A549 (cell line): ENCODE measurements around the gene EXOC6. TPM values are rescaled to one million over a fixed set of nuclear protein-coding genes. Genes with fewer than 3 reads are reported as not detected.
A peak's percentile ranks its signal among the peaks of the same experiment; 100 is the strongest.

Source experiments
- ATAC-seq, 2 experiments: fragments of 200-7000 bp in 1 of 2; fragments of >200 bp in 1 of 2; cut with Nextera tagmentation in 1 of 2; cut with Tn5 transposase in 1 of 2; 3 replicates each; pipeline versions ENCODE4 v1.8.0 to v1.9.1; 2018 to 2020; ENCODE audit warnings: mild to moderate bottlenecking in 1 of 2, moderate library complexity in 1 of 2
- CTCF ChIA-PET: fragments of 300-600 bp; sonication (Branson Sonifier 250); formaldehyde crosslinking; extraction: SDS; loops from one replicate; lab custom pipeline; 2021; ENCODE audit warnings: antibody characterized with exemption, inconsistent platforms; lab: Yijun Ruan, JAX
- POLR2A ChIA-PET: fragments of 350-600 bp; formaldehyde crosslinking; extraction: SDS; loops from one replicate; lab custom pipeline; 2021; ENCODE audit warnings: antibody characterized with exemption, inconsistent platforms; lab: Yijun Ruan, JAX
- DNase-seq, 2 experiments: peaks; one replicate each; pipeline versions ENCODE4 v3.0.0 to v3.0.0-alpha.2; 2011 to 2016; ENCODE audit warnings: low read depth in 1 of 2, low spot score in 1 of 2
- FAIRE-seq: peaks from 2 replicates; lab custom pipeline; 2011; peaks lifted over from hg19 to GRCh38; lab: Jason Lieb, UNC
- H3K27ac ChIP-seq, 2 experiments: fragments of >200 bp; sonication (Bioruptor Twin); formaldehyde crosslinking; 3 replicates each; pipeline ENCODE4 v1.5.1; 2016 to 2017
- H3K4me1 ChIP-seq: fragments of >200 bp; sonication (Bioruptor Twin); formaldehyde crosslinking; 3 replicates; pipeline ENCODE4 v1.6.1; 2016
- H3K4me2 ChIP-seq: fragments of >200 bp; sonication (Bioruptor Twin); formaldehyde crosslinking; 3 replicates; pipeline ENCODE4 v1.6.1; 2016
- H3K4me3 ChIP-seq: fragments of >200 bp; sonication (Bioruptor Twin); formaldehyde crosslinking; 3 replicates; pipeline ENCODE4 v1.5.1; 2016
- H3K9me3 ChIP-seq: fragments of >200 bp; sonication (Bioruptor Twin); formaldehyde crosslinking; 3 replicates; pipeline ENCODE4 v1.6.1; 2016
- BCL3 ChIP-seq: fragments of >200 bp; sonication (Bioruptor Twin); formaldehyde crosslinking; IDR thresholded peaks from 3 replicates; pipeline ENCODE4 v1.6.1; 2016
- CEBPB ChIP-seq, 2 experiments: fragments of >200 bp in 1 of 2; sonication (Bioruptor Twin) in 1 of 2; formaldehyde crosslinking in 1 of 2; IDR thresholded peaks; 2 replicates each; pipeline ENCODE4 v1.6.1; 2012 to 2016
- CHD4 ChIP-seq: fragments of 200-600 bp; sonication (generic); IDR thresholded peaks from 2 replicates; pipeline ENCODE4 v1.6.1; 2016; ENCODE audit warnings: antibody characterized with exemption, mild to moderate bottlenecking, borderline replicate concordance
- CTCF ChIP-seq: fragments of >200 bp; sonication (Bioruptor Twin); formaldehyde crosslinking; IDR thresholded peaks from 3 replicates; pipeline ENCODE4 v1.5.1; 2016
- FOSL2 ChIP-seq, 2 experiments: fragments of 450-650 bp in 1 of 2; fragments of >200 bp in 1 of 2; sonication (Bioruptor Twin) in 1 of 2; formaldehyde crosslinking; IDR thresholded peaks; 2 replicates each; pipeline versions ENCODE4 v1.5.0 to v1.6.1; 2016 to 2020; ENCODE audit warnings: mild to moderate bottlenecking in 1 of 2, moderate library complexity in 1 of 2
- GATA3 ChIP-seq: IDR thresholded peaks from 2 replicates; pipeline ENCODE4 v1.6.1; 2012; ENCODE audit warnings: borderline replicate concordance
- HES2 ChIP-seq: fragments of >200 bp; sonication (Bioruptor Twin); formaldehyde crosslinking; IDR thresholded peaks from 2 replicates; pipeline ENCODE4 v1.6.1; 2016
- HMGXB4 ChIP-seq: fragments of 250-450 bp; sonication (Bioruptor Pico); IDR thresholded peaks from 2 replicates; pipeline ENCODE4 v1.5.0; 2021; ENCODE audit warnings: mild to moderate bottlenecking, moderate library complexity, borderline replicate concordance
- HOXA7 ChIP-seq: fragments of 250-450 bp; sonication (Bioruptor Pico); IDR thresholded peaks from 2 replicates; pipeline ENCODE4 v1.5.0; 2020; ENCODE audit warnings: mild to moderate bottlenecking, moderate library complexity
- JUN ChIP-seq, 2 experiments: fragments of >200 bp; sonication (Bioruptor Twin); formaldehyde crosslinking; IDR thresholded peaks; 2 replicates in 1 of 2; 3 replicates in 1 of 2; pipeline ENCODE4 v1.6.1; 2016 to 2017
- JUNB ChIP-seq: fragments of >200 bp; sonication (Bioruptor Twin); formaldehyde crosslinking; IDR thresholded peaks from 2 replicates; pipeline ENCODE4 v1.6.1; 2016
- KDM5A ChIP-seq: fragments of 200-600 bp; sonication (generic); IDR thresholded peaks from 2 replicates; pipeline ENCODE4 v1.6.1; 2016; ENCODE audit warnings: antibody characterized with exemption, mild to moderate bottlenecking
- MAFK ChIP-seq: fragments of 450-650 bp; IDR thresholded peaks from 2 replicates; pipeline ENCODE4 v1.6.1; 2014; ENCODE audit not compliant: partially characterized antibody
- POLR2AphosphoS2 ChIP-seq: conservative IDR thresholded peaks from 2 replicates; pipeline ENCODE4 v1.6.1; 2012; ENCODE audit warnings: low read length, improper control_type of control experiment, inconsistent platforms
- RAD21 ChIP-seq, 2 experiments: fragments of >200 bp in 1 of 2; sonication (Bioruptor Twin) in 1 of 2; formaldehyde crosslinking in 1 of 2; IDR thresholded peaks in 1 of 2; conservative IDR thresholded peaks in 1 of 2; 2 replicates in 1 of 2; 3 replicates in 1 of 2; pipeline ENCODE4 v1.6.1; 2012 to 2018; ENCODE audit warnings: inconsistent platforms in 1 of 2
- RARB ChIP-seq: fragments of 250-450 bp; sonication (Bioruptor Pico); IDR thresholded peaks from 2 replicates; pipeline ENCODE4 v1.8.0; 2021; ENCODE audit warnings: mild to moderate bottlenecking, moderate library complexity
- SMC3 ChIP-seq: fragments of >200 bp; sonication (Bioruptor Twin); formaldehyde crosslinking; IDR thresholded peaks from 3 replicates; pipeline ENCODE4 v1.6.1; 2018; ENCODE audit warnings: inconsistent platforms
- ZFP36 ChIP-seq: fragments of 450-650 bp; IDR thresholded peaks from 2 replicates; pipeline ENCODE4 v1.6.1; 2014; ENCODE audit warnings: borderline replicate concordance; ENCODE audit not compliant: partially characterized antibody
- ZSCAN20 ChIP-seq: fragments of 250-450 bp; sonication (Bioruptor Pico); IDR thresholded peaks from 2 replicates; pipeline ENCODE4 v1.8.0; 2022; ENCODE audit warnings: mild to moderate bottlenecking, moderate library complexity
- WGBS: methylation state at CpG from one replicate; pipeline ENCODE4 v1.1.6; 2017; ENCODE audit errors: missing lambda C conversion rate; 5-methylcytosine and 5-hydroxymethylcytosine counted together
- polyA plus RNA-seq, 4 experiments: library from polyadenylated mRNA; depleted of rRNA in 3 of 4; stranded (reverse); fragments of >200 nt; fragmentation: RNase III in 1 of 4; extraction: RNeasy Plus Mini Kit Qiagen cat#74134 plus additional on column Dnase treatment in 1 of 4; gene quantifications; 2 replicates in 3 of 4; 3 replicates in 1 of 4; pipeline ENCODE4 v1.2.3, GENCODE V29; 2011 to 2017
- TF ChIP-seq, protein P1 (sequence below): fragments of 450-650 bp; IDR thresholded peaks from 2 replicates; pipeline ENCODE4 v1.6.1; 2014; ENCODE audit warnings: antibody characterized with exemption
- TF ChIP-seq, protein P2 (sequence below): fragments of 250-450 bp; sonication (Bioruptor Pico); IDR thresholded peaks from 2 replicates; pipeline ENCODE4 v1.5.0; 2020; ENCODE audit warnings: low read depth, mild to moderate bottlenecking, moderate library complexity
- TF ChIP-seq, protein P3 (sequence below): IDR thresholded peaks from 2 replicates; pipeline ENCODE4 v1.6.1; 2012; ENCODE audit warnings: low read depth, borderline replicate concordance
- TF ChIP-seq, protein P4 (sequence below): IDR thresholded peaks from 2 replicates; pipeline ENCODE4 v1.6.1; 2012

EXOC6 gene
- polyA plus RNA-seq, 2 of the 4 experiments (the other 2 are of a cell fraction), result 16.8 to 48.5 TPM

DNA sequence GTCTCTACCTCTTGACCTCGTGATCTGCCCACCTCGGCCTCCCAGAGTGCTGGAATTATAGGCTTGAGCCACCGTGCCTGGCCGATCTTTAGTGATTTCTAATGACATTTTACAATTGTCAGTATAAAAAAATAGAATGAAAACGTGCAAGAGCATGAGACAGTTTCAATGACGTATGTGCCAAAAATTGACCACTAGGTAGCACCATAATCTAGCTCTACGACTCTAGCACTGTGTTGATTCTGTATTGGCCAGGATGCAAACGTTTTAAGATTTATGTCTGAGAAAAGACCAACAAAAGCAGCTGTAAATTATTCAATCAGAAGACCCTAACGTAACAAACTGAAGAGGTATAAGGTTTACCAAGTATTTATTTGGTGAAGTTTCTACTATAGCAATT is 25.4 kb upstream of the EXOC6 start:
- ChIA-PET CTCF (interaction anchor here (1.0 to 3.8 kb wide), 7 partner anchors 11 to 50 kb away, joined by 3 to 13 read pairs (median 6); no protein-coding TSS in a partner anchor), POLR2A (interaction anchor here (1.3 to 1.5 kb wide), 3 partner anchors 25 to 232 kb away, joined by 6 to 10 read pairs (median 7); partner anchors contain the start of genes EXOC6 and HHEX)
- H3K4me3 ChIP-seq, result no peak overlapping the region
- peaks cover 13% of the 10 kb centered on the region for H3K9me3 ChIP-seq
- peak in 1 of 2 experiments; percentile 46; a peak in 2 of 6 replicates for ATAC-seq
- 85% methylated on average over 9 of the region's 9 CpGs for WGBS
- H3K27ac ChIP-seq, result peak overlapping the region; percentile 88 to 94
- TF ChIP-seq RARB (CRISPR knock-in tag), result no peak
- TF ChIP-seq, protein P1, sequence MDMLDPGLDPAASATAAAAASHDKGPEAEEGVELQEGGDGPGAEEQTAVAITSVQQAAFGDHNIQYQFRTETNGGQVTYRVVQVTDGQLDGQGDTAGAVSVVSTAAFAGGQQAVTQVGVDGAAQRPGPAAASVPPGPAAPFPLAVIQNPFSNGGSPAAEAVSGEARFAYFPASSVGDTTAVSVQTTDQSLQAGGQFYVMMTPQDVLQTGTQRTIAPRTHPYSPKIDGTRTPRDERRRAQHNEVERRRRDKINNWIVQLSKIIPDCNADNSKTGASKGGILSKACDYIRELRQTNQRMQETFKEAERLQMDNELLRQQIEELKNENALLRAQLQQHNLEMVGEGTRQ, result no peak
- peak; percentile 24 to 43; a peak in 3 of 5 replicates for TF ChIP-seq RAD21 (conservative IDR thresholded peaks at IDR 0.05 in 1 of 2, IDR thresholded peaks at IDR 0.05 in 1 of 2)
- no peak for TF ChIP-seq ZSCAN20
- TF ChIP-seq CHD4, result no peak
- TF ChIP-seq, protein P2, sequence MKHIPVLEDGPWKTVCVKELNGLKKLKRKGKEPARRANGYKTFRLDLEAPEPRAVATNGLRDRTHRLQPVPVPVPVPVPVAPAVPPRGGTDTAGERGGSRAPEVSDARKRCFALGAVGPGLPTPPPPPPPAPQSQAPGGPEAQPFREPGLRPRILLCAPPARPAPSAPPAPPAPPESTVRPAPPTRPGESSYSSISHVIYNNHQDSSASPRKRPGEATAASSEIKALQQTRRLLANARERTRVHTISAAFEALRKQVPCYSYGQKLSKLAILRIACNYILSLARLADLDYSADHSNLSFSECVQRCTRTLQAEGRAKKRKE, result no peak
- no peak for TF ChIP-seq JUNB
- TF ChIP-seq HMGXB4 (CRISPR knock-in tag), result 0 out of 2 replicates have a peak, but pooled peaks have one; percentile 29
- no peak for TF ChIP-seq BCL3
- TF ChIP-seq POLR2AphosphoS2, result no peak
- peak; percentile 10; the same call in 2 of the 3 replicates for TF ChIP-seq CTCF
- TF ChIP-seq, protein P3, sequence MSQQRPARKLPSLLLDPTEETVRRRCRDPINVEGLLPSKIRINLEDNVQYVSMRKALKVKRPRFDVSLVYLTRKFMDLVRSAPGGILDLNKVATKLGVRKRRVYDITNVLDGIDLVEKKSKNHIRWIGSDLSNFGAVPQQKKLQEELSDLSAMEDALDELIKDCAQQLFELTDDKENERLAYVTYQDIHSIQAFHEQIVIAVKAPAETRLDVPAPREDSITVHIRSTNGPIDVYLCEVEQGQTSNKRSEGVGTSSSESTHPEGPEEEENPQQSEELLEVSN, result no peak
- no peak for TF ChIP-seq MAFK
- no peak for TF ChIP-seq ZFP36
- TF ChIP-seq JUN (IDR thresholded peaks at IDR 0.05), result no peak
- TF ChIP-seq GATA3, result no peak
- TF ChIP-seq CEBPB (IDR thresholded peaks at IDR 0.05), result no peak
- TF ChIP-seq KDM5A, result no peak
- 0 out of 3 replicates have a peak, but pooled peaks have one; percentile 13 for TF ChIP-seq SMC3
- TF ChIP-seq FOSL2 (IDR thresholded peaks at IDR 0.05), result no peak
- no peak for TF ChIP-seq FOSL2 (CRISPR knock-in tag; IDR thresholded peaks at IDR 0.05)
- TF ChIP-seq, protein P4, sequence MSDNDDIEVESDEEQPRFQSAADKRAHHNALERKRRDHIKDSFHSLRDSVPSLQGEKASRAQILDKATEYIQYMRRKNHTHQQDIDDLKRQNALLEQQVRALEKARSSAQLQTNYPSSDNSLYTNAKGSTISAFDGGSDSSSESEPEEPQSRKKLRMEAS, result no peak
- TF ChIP-seq HES2, result no peak
- TF ChIP-seq HOXA7 (CRISPR knock-in tag), result no peak
- H3K4me1 ChIP-seq, result peaks cover 35% of the 10 kb centered on the region
- peak overlapping the region; percentile 44 for H3K4me2 ChIP-seq
- peak in 1 of 2 experiments; percentile 44 for DNase-seq
- FAIRE-seq, result no peak
